HFFc6 (cell line): ENCODE data around the gene RANGRF. TPM values are rescaled to one million over a fixed set of nuclear protein-coding genes. Genes with fewer than 3 reads are reported as not detected.

Source experiments
- DNase-seq: peaks from one replicate; pipeline ENCODE4 v3.0.0-alpha.2; 2018
- H3K27ac Mint-ChIP-seq: 2 replicates; pipeline ENCODE4 v1.8.0; 2020; ENCODE audit warnings: mild to moderate bottlenecking, mixed read lengths
- H3K27me3 Mint-ChIP-seq: 2 replicates; pipeline ENCODE4 v1.8.0; 2021; ENCODE audit warnings: mild to moderate bottlenecking, moderate library complexity, mixed read lengths; ENCODE audit not compliant: insufficient read depth
- H3K36me3 Mint-ChIP-seq: 2 replicates; pipeline ENCODE4 v1.8.0; 2021; ENCODE audit warnings: low read depth, mixed read lengths
- H3K4me1 Mint-ChIP-seq: 2 replicates; pipeline ENCODE4 v1.8.0; 2020; ENCODE audit warnings: low read depth, mixed read lengths
- H3K4me3 Mint-ChIP-seq: 2 replicates; pipeline ENCODE4 v1.8.0; 2020; ENCODE audit warnings: mild to moderate bottlenecking, moderate library complexity, mixed read lengths
- H3K9me3 Mint-ChIP-seq: 2 replicates; pipeline ENCODE4 v1.8.0; 2020; ENCODE audit warnings: mild to moderate bottlenecking, mixed read lengths
- CTCF ChIP-seq: fragments of 200-600 bp; sonication (generic); IDR thresholded peaks from 2 replicates; pipeline ENCODE4 v1.5.0; 2021; ENCODE audit warnings: antibody characterized with exemption, mild to moderate bottlenecking
- total RNA-seq, 6 experiments: library from RNA; stranded (reverse); fragmentation: NEBNext Ultra II Directional; extraction: Animal tissue kit (Norgen Biotek cat#: 25700); gene quantifications; 2 replicates in 1 of 6; 3 replicates in 5 of 6; pipeline ENCODE4 v1.2.3, GENCODE V29; 2021

RANGRF gene
- total RNA-seq, 6 experiments from 2014 or later, result 27.8 to 32.2 (median 30.9) TPM

- H3K4me3 Mint-ChIP-seq, result no peak overlapping the region
- H3K4me1 Mint-ChIP-seq, result peaks cover 8% of the 10 kb centered on the region
- no peaks in the 10 kb centered on the region for H3K36me3 Mint-ChIP-seq
- H3K9me3 Mint-ChIP-seq, result no peaks in the 10 kb centered on the region
- H3K27me3 Mint-ChIP-seq, result peaks cover 47% of the 10 kb centered on the region
- H3K27ac Mint-ChIP-seq, result no peak overlapping the region
- no peak for TF ChIP-seq CTCF
- no peak for DNase-seq
These were observed 22.8 kb downstream of the RANGRF start for GRCh38 chr17:8311131-8311790.

- Mint-ChIP-seq H3K9me3 (no peaks in the 10 kb centered on the region), H3K36me3 (no peaks in the 10 kb centered on the region), H3K4me3 (no peak overlapping the region), H3K4me1 (peaks cover 8% of the 10 kb centered on the region), H3K27ac (no peak overlapping the region), H3K27me3 (peaks cover 52% of the 10 kb centered on the region)
- DNase-seq, result no peak
- no peak for TF ChIP-seq CTCF
These were observed 23.8 kb downstream of the RANGRF start for GRCh38 chr17:8312251-8312650.

- Mint-ChIP-seq H3K4me1 (peaks cover 8% of the 10 kb centered on the region), H3K27ac (no peak overlapping the region), H3K27me3 (peaks cover 56% of the 10 kb centered on the region), H3K4me3 (no peak overlapping the region), H3K36me3 (no peaks in the 10 kb centered on the region), H3K9me3 (no peaks in the 10 kb centered on the region)
- TF ChIP-seq CTCF, result no peak
- no peak for DNase-seq
These were observed 24.5 kb downstream of the RANGRF start for GRCh38 chr17:8312726-8313600.

GRCh38 chr17:8314797-8315763 is 26.6 kb downstream of the RANGRF start:
- H3K27me3 Mint-ChIP-seq, result peaks cover 63% of the 10 kb centered on the region

More at GRCh38 chr17:8314797-8315763, 26.6 kb downstream of the RANGRF start:
- Mint-ChIP-seq H3K4me1 (peaks cover 8% of the 10 kb centered on the region), H3K36me3 (no peaks in the 10 kb centered on the region), H3K9me3 (no peaks in the 10 kb centered on the region), H3K4me3 (0 out of 2 replicates have a peak overlapping the region, but pooled peaks have one; percentile 7), H3K27ac (no peak overlapping the region)
- DNase-seq, result no peak
- TF ChIP-seq CTCF, result no peak
